Common myeloid progenitor, CD34-positive (primary cell): Measurements from ENCODE around the gene SLC2A13.
"Not testable (repeated sequence)": the region's sequence is repeated elsewhere in the genome, so short reads cannot be mapped to it uniquely, and the experiment has no call there.

ENCODE experiments used
- CTCF ChIA-PET: fragments of 350-600 bp; sonication (Branson Sonifier 250); formaldehyde crosslinking; loops from one replicate; lab custom pipeline; 2021; ENCODE audit warnings: antibody characterized with exemption; lab: Charles Lee
- POLR2A ChIA-PET: fragments of 350-600 bp; sonication (Branson Sonifier 250); formaldehyde crosslinking; loops from one replicate; lab custom pipeline; 2021; ENCODE audit warnings: antibody characterized with exemption; lab: Charles Lee
- DNase-seq, 3 donors: peaks; one replicate each; pipeline versions ENCODE4 v3.0.0 to v3.0.0-alpha.2; 2013
- H3K27ac ChIP-seq, 2 experiments: 1 replicate in 1 of 2; 2 replicates in 1 of 2; pipeline ENCODE4 v1.7.0; 2013; ENCODE audit warnings: inconsistent platforms in 2 of 2, low read length in 2 of 2, mild to moderate bottlenecking in 2 of 2, low read depth in 1 of 2, moderate library complexity in 1 of 2; ENCODE audit not compliant: severe bottlenecking in 2 of 2, insufficient read depth in 1 of 2, poor library complexity in 1 of 2
- H3K27me3 ChIP-seq, 5 experiments: replicated peaks in 2 of 5; 1 replicate in 3 of 5; 2 replicates in 2 of 5; pipeline versions ENCODE4 v1.6.1 to v1.7.0; 2013; ENCODE audit warnings: low read length in 4 of 5, mild to moderate bottlenecking in 2 of 5, moderate library complexity in 2 of 5, inconsistent platforms in 1 of 5; ENCODE audit not compliant: insufficient read depth in 5 of 5, control insufficient read depth in 4 of 5
- H3K36me3 ChIP-seq, 4 experiments: 1 replicate in 2 of 4; 2 replicates in 2 of 4; pipeline versions ENCODE4 v1.6.1 to v1.7.0; 2013; ENCODE audit warnings: low read length in 3 of 4, control low read depth in 1 of 4, mild to moderate bottlenecking in 1 of 4; ENCODE audit not compliant: control insufficient read depth in 4 of 4, insufficient read depth in 4 of 4
- H3K4me1 ChIP-seq, 4 experiments: 1 replicate in 3 of 4; 2 replicates in 1 of 4; pipeline versions ENCODE4 v1.6.1 to v1.7.1; 2013; ENCODE audit warnings: low read length in 3 of 4, mild to moderate bottlenecking in 3 of 4, control low read depth in 1 of 4, inconsistent platforms in 1 of 4, moderate library complexity in 1 of 4; ENCODE audit not compliant: control insufficient read depth in 4 of 4, insufficient read depth in 4 of 4; ENCODE audit errors: control extremely low read depth in 1 of 4
- H3K4me3 ChIP-seq, 7 experiments: 1 replicate in 4 of 7; 2 replicates in 3 of 7; pipeline versions ENCODE4 v1.5.1 to v1.7.0; 2013; ENCODE audit warnings: mild to moderate bottlenecking in 7 of 7, low read length in 6 of 7, moderate library complexity in 6 of 7, inconsistent platforms in 2 of 7, low read depth in 2 of 7, control low read depth in 1 of 7; ENCODE audit not compliant: insufficient read depth in 4 of 7, control insufficient read depth in 1 of 7; ENCODE audit errors: extremely low read depth in 1 of 7
- H3K9me3 ChIP-seq, 5 experiments: 1 replicate in 4 of 5; 2 replicates in 1 of 5; pipeline versions ENCODE4 v1.6.1 to v1.7.1; 2013; ENCODE audit warnings: low read length in 4 of 5, mild to moderate bottlenecking in 2 of 5, inconsistent platforms in 1 of 5, low read depth in 1 of 5, moderate library complexity in 1 of 5; ENCODE audit not compliant: control insufficient read depth in 4 of 5, insufficient read depth in 2 of 5; ENCODE audit errors: control extremely low read depth in 1 of 5
- WGBS: methylation state at CpG from one replicate; pipeline ENCODE4 v1.1.5; 2013; ENCODE audit not compliant: insufficient coverage; 5-methylcytosine and 5-hydroxymethylcytosine counted together

SLC2A13 gene

GRCh38 chr12:39803151-39803550 lies 302.7 kb downstream of the SLC2A13 start:
- DNase-seq: no peak
- no peak overlapping the region for H3K27ac ChIP-seq
- H3K27me3 ChIP-seq: no peaks in the 10 kb centered on the region
- H3K4me1 ChIP-seq: no peaks in the 10 kb centered on the region
- WGBS: no CpG with 5 or more reads among the region's 2 CpGs
- no peaks in the 10 kb centered on the region for H3K9me3 ChIP-seq
- ChIA-PET CTCF (no interaction called here), POLR2A (no interaction called here)
- H3K4me3 ChIP-seq: no peak overlapping the region
- no peaks in the 10 kb centered on the region for H3K36me3 ChIP-seq

GRCh38 chr12:39798977-39799376 lies 306.9 kb downstream of the SLC2A13 start:
- H3K36me3 ChIP-seq: no peaks in the 10 kb centered on the region
- no peak overlapping the region for H3K4me3 ChIP-seq
- H3K9me3 ChIP-seq: no peaks in the 10 kb centered on the region
- no peak overlapping the region for H3K27ac ChIP-seq
- POLR2A ChIA-PET: no interaction called here
- WGBS: 100% methylated on average over 2 of the region's 4 CpGs
- no peak for DNase-seq
- no peaks in the 10 kb centered on the region for H3K4me1 ChIP-seq
- CTCF ChIA-PET: no interaction called here
- no peaks in the 10 kb centered on the region for H3K27me3 ChIP-seq

- Histone ChIP-seq H3K4me1 (no peaks in the 10 kb centered on the region), H3K27me3 (no peaks in the 10 kb centered on the region), H3K36me3 (no peaks in the 10 kb centered on the region), H3K9me3 (no peaks in the 10 kb centered on the region), H3K4me3 (no peak overlapping the region), H3K27ac (no peak overlapping the region)
- 95% methylated on average over 4 of the region's 5 CpGs for WGBS
- ChIA-PET CTCF (no interaction called here), POLR2A (no interaction called here)
- DNase-seq: no peak
Observed at GRCh38 chr12:39798429-39798828, 307.5 kb downstream of the SLC2A13 start.

- Histone ChIP-seq H3K4me1 (no peaks in the 10 kb centered on the region), H3K4me3 (no peak overlapping the region), H3K27me3 (no peaks in the 10 kb centered on the region), H3K9me3 (no peaks in the 10 kb centered on the region), H3K27ac (no peak overlapping the region), H3K36me3 (no peaks in the 10 kb centered on the region)
- WGBS: 100% methylated on average over 1 of the region's 2 CpGs
- POLR2A ChIA-PET: no interaction called here
- CTCF ChIA-PET: no interaction called here
- no peak for DNase-seq
Observed at GRCh38 chr12:39795481-39795880, 310.4 kb downstream of the SLC2A13 start.

GRCh38 chr12:39792938-39793337 lies 312.9 kb downstream of the SLC2A13 start:
- Histone ChIP-seq H3K36me3 (no peaks in the 10 kb centered on the region), H3K9me3 (no peaks in the 10 kb centered on the region), H3K27me3 (no peaks in the 10 kb centered on the region), H3K4me1 (no peaks in the 10 kb centered on the region), H3K27ac (no peak overlapping the region), H3K4me3 (no peak overlapping the region)
- DNase-seq: no peak
- ChIA-PET POLR2A (no interaction called here), CTCF (no interaction called here)
- WGBS: no CpG with 5 or more reads among the region's 1 CpG

- WGBS: 100% methylated on average over 2 of the region's 2 CpGs
- H3K9me3 ChIP-seq: no peaks in the 10 kb centered on the region
- POLR2A ChIA-PET: no interaction called here
- no peak for DNase-seq
- CTCF ChIA-PET: no interaction called here
- no peaks in the 10 kb centered on the region for H3K36me3 ChIP-seq
- no peak overlapping the region for H3K27ac ChIP-seq
- no peak overlapping the region for H3K4me3 ChIP-seq
- no peaks in the 10 kb centered on the region for H3K4me1 ChIP-seq
- no peaks in the 10 kb centered on the region for H3K27me3 ChIP-seq
Observed at GRCh38 chr12:39788239-39788638, 317.6 kb downstream of the SLC2A13 start.

- H3K27me3 ChIP-seq, POLR2A ChIA-PET, DNase-seq, H3K36me3 ChIP-seq, CTCF ChIA-PET, H3K4me3 ChIP-seq, H3K9me3 ChIP-seq, H3K27ac ChIP-seq, H3K4me1 ChIP-seq: not testable (repeated sequence)
- WGBS: 85% methylated on average over 2 of the region's 2 CpGs
Observed at GRCh38 chr12:39785814-39786213, 320.1 kb downstream of the SLC2A13 start.
